Body of pancreas (tissue), 4 donors: ENCODE results near the gene MRPL9. TPM values are rescaled to one million over a fixed set of nuclear protein-coding genes. Genes with fewer than 3 reads are reported as not detected.
"Not testable (repeated sequence)": the region's sequence is repeated elsewhere in the genome, so short reads cannot be mapped to it uniquely, and the experiment has no call there.

Experiments used
- ATAC-seq: fragments of 150-250 bp; one replicate; pipeline ENCODE4 v1.9.1; 2016
- DNase-seq, 4 donors: peaks; one replicate each; pipeline ENCODE4 v3.0.0-alpha.2; 2019
- H3K27ac ChIP-seq, 4 donors: fragments of 200-600 bp; sonication (generic); 1 replicate in 3 of 4; 2 replicates in 1 of 4; pipeline versions ENCODE4 v1.5.1 to v1.6.1; 2016 to 2019; ENCODE audit warnings: mild to moderate bottlenecking in 1 of 4, mixed read lengths in 1 of 4, moderate library complexity in 1 of 4
- H3K27me3 ChIP-seq, 2 donors: fragments of 200-600 bp; sonication (generic); one replicate each; pipeline ENCODE4 v1.6.0; 2016; ENCODE audit warnings: mild to moderate bottlenecking in 1 of 2
- H3K36me3 ChIP-seq, 2 donors: fragments of 200-600 bp; sonication (generic); replicated peaks in 1 of 2; 2 replicates each; pipeline ENCODE4 v1.5.1; 2016; ENCODE audit warnings: low read depth in 2 of 2; ENCODE audit not compliant: insufficient read depth in 1 of 2
- H3K4me1 ChIP-seq: fragments of 200-600 bp; sonication (generic); one replicate; pipeline ENCODE4 v1.6.0; 2016
- H3K4me3 ChIP-seq, 2 donors: fragments of 200-600 bp; sonication (generic); 1 replicate in 1 of 2; 2 replicates in 1 of 2; pipeline ENCODE4 v1.5.1; 2016 to 2019
- H3K9me3 ChIP-seq, 3 donors: fragments of 200-600 bp; sonication (generic); 1 replicate in 2 of 3; 2 replicates in 1 of 3; pipeline ENCODE4 v1.5.1; 2016
- POLR2A ChIP-seq, 3 donors: fragments of 450-650 bp; IDR thresholded peaks; one replicate each; pipeline ENCODE4 v1.6.1; 2016; ENCODE audit warnings: antibody characterized with exemption in 3 of 3, mild to moderate bottlenecking in 2 of 3
- WGBS, 2 donors: methylation state at CpG; one replicate each; pipeline ENCODE4 v1.1.5; 2017; 5-methylcytosine and 5-hydroxymethylcytosine counted together
- intact Hi-C: fragments of 100-400 bp; cut with DNase I; formaldehyde crosslinking; loops from one replicate; pipeline ENCODE4 v1.15.1; 2023
- total RNA-seq, 2 donors: library from RNA; depleted of rRNA; stranded (reverse); fragments of >200 nt; gene quantifications; one replicate each; pipeline ENCODE4 v1.1.0, GENCODE V29; 2016
- TF ChIP-seq, protein P1 (sequence below), 7 experiments: fragments of 450-650 bp in 4 of 7; fragments of 200-600 bp in 3 of 7; sonication (generic) in 3 of 7; IDR thresholded peaks; one replicate each; pipeline ENCODE4 v1.5.1; 2016 to 2019; ENCODE audit warnings: antibody characterized with exemption in 7 of 7

Gene MRPL9
- total RNA-seq, 2 donors from 2014 or later, result 24.6 to 40.2 TPM

DNA sequence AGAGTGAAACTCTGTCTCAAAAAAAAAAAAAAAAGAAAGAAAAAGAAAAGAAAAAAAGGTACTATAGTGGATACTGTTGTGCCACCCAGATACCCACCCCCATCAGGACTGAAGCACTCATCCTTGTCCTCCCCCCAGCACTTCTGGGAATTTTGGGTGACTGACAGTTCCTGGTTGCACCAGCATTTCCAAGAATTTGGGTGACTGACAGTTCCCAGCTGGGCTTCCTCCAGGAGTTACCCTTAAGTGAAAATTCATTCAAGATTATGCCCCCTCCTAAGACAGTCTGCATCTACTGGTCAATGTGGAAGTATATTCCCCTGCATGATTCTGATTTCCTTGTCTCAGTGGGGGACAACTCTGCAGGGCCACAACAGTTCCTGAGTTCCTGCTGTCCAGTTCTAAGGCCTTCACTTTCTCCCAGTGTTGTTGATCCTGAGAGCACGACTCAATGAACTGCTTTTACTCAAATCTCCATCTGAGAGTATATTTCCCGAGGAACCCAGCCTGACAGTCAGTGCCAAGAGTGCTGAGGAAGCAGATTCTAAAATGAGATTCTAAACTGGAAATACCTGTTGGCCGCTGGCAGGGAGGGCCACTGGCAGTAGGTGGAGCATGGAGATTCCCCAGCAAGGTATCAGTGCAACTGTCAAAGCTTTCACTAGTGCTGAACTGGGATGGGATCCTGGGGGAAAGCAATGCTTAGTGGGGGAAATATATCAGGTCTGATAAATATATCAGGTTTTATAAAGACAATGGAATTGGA, 23.5 kb downstream of the MRPL9 start:
- no peaks in the 10 kb centered on the region for H3K27me3 ChIP-seq
- WGBS, 2 donors, result 31 to 32% methylated on average over 3 of the region's 3 CpGs
- no peaks in the 10 kb centered on the region for H3K36me3 ChIP-seq
- no peaks in the 10 kb centered on the region for H3K9me3 ChIP-seq
- H3K4me3 ChIP-seq, result no peak overlapping the region
- ATAC-seq (peak; percentile 58), DNase-seq (peak; percentile 29 to 56 (median 49))
- peak overlapping the region in 3 of 4 donors; percentile 10 to 48 (median 26) for H3K27ac ChIP-seq
- intact Hi-C loops, result loop anchor here (10.0 kb wide), 2 partner anchors 145 to 295 kb away; no protein-coding TSS in a partner anchor
- H3K4me1 ChIP-seq, result peaks cover 12% of the 10 kb centered on the region
- TF ChIP-seq, protein P1, sequence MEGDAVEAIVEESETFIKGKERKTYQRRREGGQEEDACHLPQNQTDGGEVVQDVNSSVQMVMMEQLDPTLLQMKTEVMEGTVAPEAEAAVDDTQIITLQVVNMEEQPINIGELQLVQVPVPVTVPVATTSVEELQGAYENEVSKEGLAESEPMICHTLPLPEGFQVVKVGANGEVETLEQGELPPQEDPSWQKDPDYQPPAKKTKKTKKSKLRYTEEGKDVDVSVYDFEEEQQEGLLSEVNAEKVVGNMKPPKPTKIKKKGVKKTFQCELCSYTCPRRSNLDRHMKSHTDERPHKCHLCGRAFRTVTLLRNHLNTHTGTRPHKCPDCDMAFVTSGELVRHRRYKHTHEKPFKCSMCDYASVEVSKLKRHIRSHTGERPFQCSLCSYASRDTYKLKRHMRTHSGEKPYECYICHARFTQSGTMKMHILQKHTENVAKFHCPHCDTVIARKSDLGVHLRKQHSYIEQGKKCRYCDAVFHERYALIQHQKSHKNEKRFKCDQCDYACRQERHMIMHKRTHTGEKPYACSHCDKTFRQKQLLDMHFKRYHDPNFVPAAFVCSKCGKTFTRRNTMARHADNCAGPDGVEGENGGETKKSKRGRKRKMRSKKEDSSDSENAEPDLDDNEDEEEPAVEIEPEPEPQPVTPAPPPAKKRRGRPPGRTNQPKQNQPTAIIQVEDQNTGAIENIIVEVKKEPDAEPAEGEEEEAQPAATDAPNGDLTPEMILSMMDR (IDR thresholded peaks at IDR 0.05), result peak in 2 of 7 experiments; percentile 4 to 10
- no peak for TF ChIP-seq POLR2A (IDR thresholded peaks at IDR 0.05)

DNA sequence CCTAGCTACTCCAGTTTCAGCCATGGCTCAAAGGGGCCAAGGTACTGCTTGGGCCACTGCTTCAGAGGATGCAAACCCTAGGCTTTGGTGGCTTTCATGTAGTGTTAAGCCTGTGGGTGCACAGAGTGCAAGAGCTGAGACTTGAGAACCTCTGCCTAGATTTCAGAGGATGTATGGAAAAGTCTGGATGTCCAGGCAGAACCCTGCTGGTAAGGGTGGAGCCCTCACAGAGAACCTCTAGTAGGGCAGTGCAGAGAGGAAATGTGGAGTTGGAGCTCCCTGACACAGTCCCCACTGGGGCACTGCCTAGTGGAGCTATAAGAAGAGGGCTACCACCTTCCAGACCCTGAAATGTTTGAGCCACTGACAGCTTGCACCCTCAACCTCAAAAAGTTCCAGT, 25.8 kb downstream of the MRPL9 start:
- DNase-seq (no peak), ATAC-seq (no peak)
- peaks cover 13% of the 10 kb centered on the region for H3K4me1 ChIP-seq
- intact Hi-C loops, result loop anchor here (10.0 kb wide), 2 partner anchors 143 to 293 kb away; no protein-coding TSS in a partner anchor
- TF ChIP-seq, protein P1 (IDR thresholded peaks at IDR 0.05), result no peak
- TF ChIP-seq POLR2A (IDR thresholded peaks at IDR 0.05), result no peak
- no peak overlapping the region for H3K4me3 ChIP-seq
- no peaks in the 10 kb centered on the region for H3K9me3 ChIP-seq
- H3K36me3 ChIP-seq, result no peaks in the 10 kb centered on the region
- no peaks in the 10 kb centered on the region for H3K27me3 ChIP-seq
- no peak overlapping the region for H3K27ac ChIP-seq

DNA sequence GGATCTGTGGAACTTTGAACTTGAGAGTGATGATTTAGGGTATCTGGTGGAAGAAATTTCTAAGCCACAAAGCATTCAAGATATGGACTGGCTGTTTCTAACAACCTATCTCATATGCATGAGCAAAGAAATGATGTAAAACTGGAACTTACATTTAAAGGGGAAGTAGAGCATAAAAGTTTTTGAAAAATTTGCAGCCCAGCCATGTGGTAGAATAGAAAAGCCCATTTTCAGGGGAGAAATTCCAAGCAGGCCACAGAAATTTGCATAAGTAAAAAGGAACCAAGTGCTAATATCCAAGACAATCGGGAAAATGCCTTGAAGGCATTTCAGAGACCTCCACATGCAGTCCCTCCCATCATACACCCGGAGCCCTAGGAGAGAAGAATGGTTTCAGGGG, 26.3 kb downstream of the MRPL9 start:
- Histone ChIP-seq H3K27me3 (no peaks in the 10 kb centered on the region), H3K36me3 (no peaks in the 10 kb centered on the region), H3K4me1 (peaks cover 13% of the 10 kb centered on the region), H3K9me3 (no peaks in the 10 kb centered on the region), H3K4me3 (no peak overlapping the region), H3K27ac (no peak overlapping the region)
- intact Hi-C loops, result loop anchor here (10.0 kb wide), 2 partner anchors 142 to 292 kb away; no protein-coding TSS in a partner anchor
- TF ChIP-seq, protein P1 (IDR thresholded peaks at IDR 0.05), result no peak
- TF ChIP-seq POLR2A (IDR thresholded peaks at IDR 0.05), result no peak
- ATAC-seq, result no peak
- WGBS, 2 donors, result 73 to 90% methylated on average over 2 of the region's 2 CpGs
- DNase-seq, result no peak

DNA sequence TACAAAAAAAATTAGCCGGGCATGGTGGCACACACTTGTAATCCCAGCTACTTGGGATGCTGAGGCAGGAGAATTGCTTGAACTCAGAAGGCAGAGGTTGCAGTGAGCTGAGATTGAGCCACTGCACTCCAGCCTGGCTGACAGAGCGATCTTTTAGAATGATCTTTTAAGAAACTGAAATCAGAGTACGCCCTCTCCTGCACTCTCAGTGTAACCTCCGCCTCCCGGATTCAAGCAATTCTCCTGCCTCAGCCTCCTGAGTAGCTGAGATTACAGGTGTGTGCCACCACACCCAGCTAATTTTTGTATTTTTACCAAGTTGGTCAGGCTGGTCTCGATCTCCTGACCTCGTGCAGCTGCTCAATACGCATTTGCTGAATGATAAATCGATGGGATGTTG, 29.3 kb downstream of the MRPL9 start:
- H3K27ac ChIP-seq, DNase-seq, H3K9me3 ChIP-seq, H3K4me1 ChIP-seq, H3K4me3 ChIP-seq, H3K36me3 ChIP-seq, H3K27me3 ChIP-seq, ATAC-seq: not testable (repeated sequence)
- WGBS, 2 donors, result 83 to 84% methylated on average over 9 of the region's 9 CpGs
- intact Hi-C loops, result loop anchor here (10.0 kb wide), 2 partner anchors 139 to 289 kb away; no protein-coding TSS in a partner anchor

DNA sequence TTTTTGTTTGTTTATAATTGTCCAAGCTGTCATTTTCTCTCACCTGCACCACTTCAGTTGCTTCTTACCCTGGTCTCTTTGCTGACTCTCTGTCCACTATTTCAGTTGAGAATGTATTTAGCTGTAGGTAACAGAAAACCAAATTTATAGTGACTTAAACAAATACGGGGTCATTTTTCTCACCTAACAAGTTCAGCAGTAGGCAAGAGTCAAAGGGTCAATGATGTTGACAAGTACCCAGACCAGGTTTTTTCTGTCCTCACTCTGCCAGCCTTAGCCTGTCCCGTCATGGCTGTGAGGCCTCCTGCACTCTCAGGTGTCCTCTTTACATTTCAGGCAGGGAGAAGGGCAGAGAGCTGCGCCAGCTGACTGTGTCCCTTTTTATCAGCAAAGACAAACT, 30.2 kb downstream of the MRPL9 start:
- Histone ChIP-seq H3K27me3 (no peaks in the 10 kb centered on the region), H3K4me3 (no peak overlapping the region), H3K9me3 (no peaks in the 10 kb centered on the region), H3K4me1 (peaks cover 10% of the 10 kb centered on the region), H3K36me3 (no peaks in the 10 kb centered on the region), H3K27ac (no peak overlapping the region)
- WGBS, 2 donors, result 53 to 64% methylated on average over 3 of the region's 3 CpGs
- DNase-seq (no peak), ATAC-seq (no peak)
- intact Hi-C loops, result loop anchor here (10.0 kb wide), 2 partner anchors 138 to 288 kb away; no protein-coding TSS in a partner anchor
- TF ChIP-seq, protein P1 (IDR thresholded peaks at IDR 0.05), result no peak
- TF ChIP-seq POLR2A (IDR thresholded peaks at IDR 0.05), result no peak
